Activated CD4-positive, alpha-beta T cell treated with anti-CD3 and anti-CD28 coated beads for 36 hours (primary cell): ENCODE results near the gene RLIM. TPM values are rescaled to one million over a fixed set of nuclear protein-coding genes. Genes with fewer than 3 reads are reported as not detected.

Experiments used
- ATAC-seq: fragments of 200-7000 bp; cut with Tn5 transposase; one replicate; pipeline ENCODE4 v1.10.0; 2021; ENCODE audit warnings: mild to moderate bottlenecking, moderate library complexity
- CTCF ChIA-PET: fragments of 350-600 bp; sonication (Branson Sonifier 250); formaldehyde crosslinking; loops from one replicate; lab custom pipeline; 2021; ENCODE audit warnings: antibody characterized with exemption; lab: Charles Lee
- POLR2A ChIA-PET: fragments of 350-600 bp; sonication (Branson Sonifier 250); formaldehyde crosslinking; loops from one replicate; lab custom pipeline; 2021; ENCODE audit warnings: antibody characterized with exemption, inconsistent platforms; lab: Charles Lee
- DNase-seq: peaks from one replicate; pipeline ENCODE4 v3.0.0-alpha.2; 2020
- H3K27ac Mint-ChIP-seq: one replicate; pipeline ENCODE4 v1.8.0; 2021; ENCODE audit warnings: mixed read lengths
- H3K27me3 Mint-ChIP-seq: one replicate; pipeline ENCODE4 v1.8.0; 2021; ENCODE audit warnings: mixed read lengths
- H3K36me3 Mint-ChIP-seq: one replicate; pipeline ENCODE4 v1.8.0; 2021; ENCODE audit warnings: low read depth, mixed read lengths
- H3K4me1 Mint-ChIP-seq: one replicate; pipeline ENCODE4 v1.8.0; 2021; ENCODE audit warnings: mixed read lengths
- H3K4me3 Mint-ChIP-seq: one replicate; pipeline ENCODE4 v1.8.0; 2021; ENCODE audit warnings: mild to moderate bottlenecking, moderate library complexity, mixed read lengths
- H3K9me3 Mint-ChIP-seq: one replicate; pipeline ENCODE4 v1.8.0; 2021; ENCODE audit warnings: low read depth, mixed read lengths
- intact Hi-C, 2 experiments: fragments of 100-400 bp; cut with DNase I in 1 of 2; cut with micrococcal nuclease in 1 of 2; formaldehyde crosslinking; loops; one replicate each; pipeline versions ENCODE4 v1.14.2 to v1.15.1; 2022 to 2024; cut with DNase I, micrococcal nuclease
- total RNA-seq, 2 experiments: library from RNA; stranded (reverse); gene quantifications; one replicate each; pipeline ENCODE4 v1.2.3, GENCODE V29; 2021

The RLIM gene
- total RNA-seq, 2 experiments from 2014 or later, result 36.5 to 38.2 TPM

DNA sequence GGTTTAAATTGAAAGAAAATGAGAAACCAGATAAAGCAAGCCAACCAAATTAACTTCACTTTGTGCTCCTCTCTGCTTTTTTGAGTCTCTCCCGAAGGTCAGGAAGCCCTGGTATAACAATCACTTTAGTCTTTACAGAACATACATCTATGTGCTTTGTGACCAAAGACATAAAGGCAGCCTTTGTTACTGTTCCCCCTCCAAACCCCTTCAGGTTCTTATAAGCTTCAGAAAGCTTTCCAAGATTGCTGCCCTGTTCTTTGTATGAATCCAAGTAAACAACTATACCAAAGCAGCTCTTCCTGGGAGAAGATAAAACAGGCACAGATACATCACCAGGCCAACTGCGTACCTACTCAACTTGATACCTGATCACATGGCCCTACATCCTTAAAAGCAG lies 28.7 kb downstream of the RLIM start:
- POLR2A ChIA-PET, result no interaction called here

GRCh38 chrX:74579597-74580198 lies 34.7 kb downstream of the RLIM start:
- POLR2A ChIA-PET, result interaction anchor here (0.7 kb wide), 1 partner anchor 38 kb away, joined by 3 read pairs; no protein-coding TSS in a partner anchor
- DNase-seq, result no peak
- intact Hi-C loops, result loop anchor here in 1 of 2 experiments (2.0 to 10.0 kb wide), 2 partner anchors 39 to 65 kb away; no protein-coding TSS in a partner anchor
- H3K4me3 Mint-ChIP-seq, result no peak overlapping the region
- no peaks in the 10 kb centered on the region for H3K9me3 Mint-ChIP-seq
- no peaks in the 10 kb centered on the region for H3K27me3 Mint-ChIP-seq
- peaks cover 6% of the 10 kb centered on the region for H3K36me3 Mint-ChIP-seq
- peaks cover 16% of the 10 kb centered on the region for H3K4me1 Mint-ChIP-seq
- peak overlapping the region; percentile 81 for H3K27ac Mint-ChIP-seq
- CTCF ChIA-PET, result interaction anchor here (0.6 kb wide), 1 partner anchor 36 kb away, joined by 5 read pairs; no protein-coding TSS in a partner anchor
- no peak for ATAC-seq

More for the DNA sequence above, 28.7 kb downstream of the RLIM start:
- intact Hi-C loops, result no loop called here
- Mint-ChIP-seq H3K4me3 (no peak overlapping the region), H3K27me3 (no peaks in the 10 kb centered on the region), H3K36me3 (peaks cover 25% of the 10 kb centered on the region), H3K4me1 (peaks cover 3% of the 10 kb centered on the region), H3K9me3 (no peaks in the 10 kb centered on the region), H3K27ac (no peak overlapping the region)
- CTCF ChIA-PET, result no interaction called here
- DNase-seq (no peak), ATAC-seq (no peak)

DNA sequence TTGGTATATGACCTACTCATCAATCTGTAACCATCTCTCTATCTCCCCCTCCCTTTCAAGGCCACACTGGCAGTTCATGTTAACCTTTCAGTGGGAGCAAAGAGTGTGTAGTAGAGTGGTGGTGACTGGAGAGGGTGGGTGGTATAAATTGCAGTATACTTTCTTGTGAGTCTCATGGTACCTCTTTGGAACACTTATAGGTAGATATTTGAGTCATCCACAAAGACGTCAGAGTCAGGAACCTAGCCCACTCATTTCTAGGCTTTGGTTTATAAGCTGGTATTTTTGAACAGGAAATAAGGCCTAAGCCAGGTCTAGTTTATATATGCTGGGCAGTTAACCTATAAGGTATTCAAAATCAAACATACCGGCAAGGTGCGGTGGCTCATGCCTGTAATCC lies 36.3 kb downstream of the RLIM start:
- Mint-ChIP-seq H3K9me3 (no peaks in the 10 kb centered on the region), H3K36me3 (peaks cover 5% of the 10 kb centered on the region), H3K4me1 (peaks cover 16% of the 10 kb centered on the region), H3K27me3 (no peaks in the 10 kb centered on the region), H3K27ac (peak overlapping the region; percentile 55), H3K4me3 (no peak overlapping the region)
- ChIA-PET CTCF (no interaction called here), POLR2A (no interaction called here)
- peak; percentile 25 for DNase-seq
- peak; percentile 96 for ATAC-seq
- intact Hi-C loops, result loop anchor here in 1 of 2 experiments (1.0 to 10.0 kb wide), 3 partner anchors 36 to 63 kb away; partner anchors contain the start of gene RLIM

- ATAC-seq (no peak), DNase-seq (no peak)
- POLR2A ChIA-PET, result no interaction called here
- CTCF ChIA-PET, result no interaction called here
- intact Hi-C loops, result no loop called here
- Mint-ChIP-seq H3K27ac (no peak overlapping the region), H3K4me3 (no peak overlapping the region), H3K27me3 (no peaks in the 10 kb centered on the region), H3K4me1 (no peaks in the 10 kb centered on the region), H3K9me3 (no peaks in the 10 kb centered on the region), H3K36me3 (no peaks in the 10 kb centered on the region)
These were observed 57.0 kb downstream of the RLIM start for GRCh38 chrX:74557378-74557777.

GRCh38 chrX:74551934-74552333 lies 62.5 kb downstream of the RLIM start:
- CTCF ChIA-PET, result interaction anchor here (0.7 to 1.5 kb wide), 2 partner anchors 13 to 55 kb away, joined by 4 to 5 read pairs; no protein-coding TSS in a partner anchor
- intact Hi-C loops, result loop anchor here in 1 of 2 experiments (5.0 kb wide), 1 partner anchor 260 kb away; no protein-coding TSS in a partner anchor
- peaks cover 2% of the 10 kb centered on the region for H3K4me1 Mint-ChIP-seq
- H3K9me3 Mint-ChIP-seq, result no peaks in the 10 kb centered on the region
- no peaks in the 10 kb centered on the region for H3K27me3 Mint-ChIP-seq
- DNase-seq, result no peak
- H3K4me3 Mint-ChIP-seq, result no peak overlapping the region
- H3K36me3 Mint-ChIP-seq, result no peaks in the 10 kb centered on the region
- H3K27ac Mint-ChIP-seq, result no peak overlapping the region
- POLR2A ChIA-PET, result no interaction called here
- no peak for ATAC-seq

GRCh38 chrX:74550295-74550802 lies 64.1 kb downstream of the RLIM start:
- no peak overlapping the region for H3K4me3 Mint-ChIP-seq
- DNase-seq (peak; percentile 90), ATAC-seq (peak; percentile 85)
- peaks cover 2% of the 10 kb centered on the region for H3K4me1 Mint-ChIP-seq
- intact Hi-C loops, result loop anchor here (1.0 to 5.0 kb wide), 4 partner anchors 57 to 695 kb away; no protein-coding TSS in a partner anchor
- H3K27ac Mint-ChIP-seq, result peak overlapping the region; percentile 62
- ChIA-PET POLR2A (no interaction called here), CTCF (interaction anchor here (1.1 to 1.6 kb wide), 2 partner anchors 78 to 169 kb away, joined by 3 to 5 read pairs; no protein-coding TSS in a partner anchor)
- peaks cover 2% of the 10 kb centered on the region for H3K27me3 Mint-ChIP-seq
- H3K36me3 Mint-ChIP-seq, result no peaks in the 10 kb centered on the region
- no peaks in the 10 kb centered on the region for H3K9me3 Mint-ChIP-seq

GRCh38 chrX:74546984-74547383 lies 67.4 kb downstream of the RLIM start:
- peaks cover 2% of the 10 kb centered on the region for H3K4me1 Mint-ChIP-seq
- no peaks in the 10 kb centered on the region for H3K36me3 Mint-ChIP-seq
- H3K27ac Mint-ChIP-seq, result no peak overlapping the region
- ATAC-seq (no peak), DNase-seq (peak; percentile 5)
- H3K9me3 Mint-ChIP-seq, result no peaks in the 10 kb centered on the region
- POLR2A ChIA-PET, result no interaction called here
- peaks cover 2% of the 10 kb centered on the region for H3K27me3 Mint-ChIP-seq
- intact Hi-C loops, result no loop called here
- H3K4me3 Mint-ChIP-seq, result no peak overlapping the region
- CTCF ChIA-PET, result interaction anchor here (0.7 to 1.6 kb wide), 3 partner anchors 163 to 255 kb away, joined by 3 to 5 read pairs (median 4); no protein-coding TSS in a partner anchor

GRCh38 chrX:74545880-74546523 lies 68.4 kb downstream of the RLIM start:
- CTCF ChIA-PET, result interaction anchor here (0.7 to 1.7 kb wide), 3 partner anchors 26 to 254 kb away, joined by 3 to 5 read pairs (median 3); no protein-coding TSS in a partner anchor
- no peak for ATAC-seq
- H3K4me1 Mint-ChIP-seq, result peaks cover 5% of the 10 kb centered on the region
- POLR2A ChIA-PET, result no interaction called here
- peaks cover 2% of the 10 kb centered on the region for H3K27me3 Mint-ChIP-seq
- no peaks in the 10 kb centered on the region for H3K36me3 Mint-ChIP-seq
- DNase-seq, result peak; percentile 7
- intact Hi-C loops, result no loop called here
- no peaks in the 10 kb centered on the region for H3K9me3 Mint-ChIP-seq
- no peak overlapping the region for H3K4me3 Mint-ChIP-seq
- no peak overlapping the region for H3K27ac Mint-ChIP-seq

DNA sequence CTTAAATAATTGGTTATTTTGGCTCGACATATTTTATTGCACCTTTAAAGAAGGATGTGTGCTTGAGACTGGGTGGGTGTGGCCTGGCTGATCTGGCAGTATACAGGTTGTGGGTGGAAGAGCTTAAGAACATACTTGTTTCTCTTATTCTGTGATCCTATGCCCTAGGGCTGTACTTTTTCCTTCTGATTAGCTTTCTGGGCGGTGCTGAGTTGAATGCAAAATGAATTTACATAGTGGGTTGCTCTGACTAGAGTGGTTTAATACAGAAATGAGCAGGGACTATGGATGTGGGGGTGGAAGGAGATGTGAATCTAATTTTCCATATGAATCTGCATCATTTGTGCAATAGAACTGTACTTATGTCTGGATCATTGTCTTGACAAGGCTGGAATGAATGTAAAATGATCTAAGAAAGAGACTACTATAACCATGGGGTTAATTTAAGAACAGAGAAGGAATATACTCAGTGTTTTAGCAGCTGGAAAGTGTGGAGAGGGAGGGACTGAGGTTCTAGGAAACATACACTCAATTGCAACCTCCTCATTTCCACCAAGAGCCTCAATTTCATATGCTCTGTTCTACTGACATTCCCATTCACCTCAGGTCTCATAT lies 73.7 kb downstream of the RLIM start:
- Mint-ChIP-seq H3K27ac (no peak overlapping the region), H3K36me3 (no peaks in the 10 kb centered on the region), H3K4me1 (peaks cover 21% of the 10 kb centered on the region), H3K4me3 (no peak overlapping the region), H3K27me3 (peaks cover under 1% of the 10 kb centered on the region), H3K9me3 (no peaks in the 10 kb centered on the region)
- ChIA-PET POLR2A (interaction anchor here (0.7 kb wide), 1 partner anchor 170 kb away, joined by 3 read pairs; no protein-coding TSS in a partner anchor), CTCF (interaction anchor here (0.6 kb wide), 1 partner anchor 1738 kb away, joined by 3 read pairs; no protein-coding TSS in a partner anchor)
- peak; percentile 15 for DNase-seq
- peak; percentile 73 for ATAC-seq
- intact Hi-C loops, result loop anchor here in 1 of 2 experiments (2.0 kb wide), 1 partner anchor 38 kb away; no protein-coding TSS in a partner anchor

- H3K27me3 Mint-ChIP-seq, result no peaks in the 10 kb centered on the region
- POLR2A ChIA-PET, result no interaction called here
- no peak for DNase-seq
- peaks cover 38% of the 10 kb centered on the region for H3K4me1 Mint-ChIP-seq
- peak overlapping the region; percentile 66 for H3K4me3 Mint-ChIP-seq
- no peaks in the 10 kb centered on the region for H3K9me3 Mint-ChIP-seq
- peak overlapping the region; percentile 74 for H3K27ac Mint-ChIP-seq
- H3K36me3 Mint-ChIP-seq, result no peaks in the 10 kb centered on the region
- ATAC-seq, result no peak
- CTCF ChIA-PET, result no interaction called here
- intact Hi-C loops, result loop anchor here in 1 of 2 experiments (5.0 to 10.0 kb wide), 4 partner anchors 75 to 618 kb away; partner anchors contain the start of genes ABCB7, RLIM and SLC16A2
These were observed 77.5 kb downstream of the RLIM start for GRCh38 chrX:74536832-74537371.
